ENCODE results near the gene ZSWIM6. TPM values are rescaled to one million over a fixed set of nuclear protein-coding genes. Genes with fewer than 3 reads are reported as not detected.

ZSWIM6 gene
- polyA plus RNA-seq, 1 of the 3 experiments (the other 2 are of a cell fraction): 7.4 TPM

GRCh38 chr5:61289241-61289640 lies 42.8 kb upstream of the ZSWIM6 start:
- no peaks in the 10 kb centered on the region for H3K79me2 ChIP-seq (ENCODE audit: insufficient read depth)
- H4K20me1 ChIP-seq (ENCODE audit: insufficient read depth): no peaks in the 10 kb centered on the region
- no peaks in the 10 kb centered on the region for H3F3A ChIP-seq (replicated peaks; ENCODE audit: insufficient read depth)
- no peaks in the 10 kb centered on the region for H3K9me2 ChIP-seq
- 100% methylated on average over 1 of the region's 2 CpGs for WGBS (ENCODE audit: low lambda C conversion rate)
- no peak overlapping the region for H3K4me2 ChIP-seq
- H3K36me3 ChIP-seq (replicated peaks in 1 of 2; ENCODE audit: control insufficient read depth in 1 of 2, insufficient read depth in 2 of 2, low read length in 1 of 2): no peaks in the 10 kb centered on the region
- no peaks in the 10 kb centered on the region for H3K27me3 ChIP-seq (ENCODE audit: insufficient read depth)
- DNase-seq: no peak
- H3K9me3 ChIP-seq: no peaks in the 10 kb centered on the region
- H3K9ac ChIP-seq: no peak overlapping the region
- H2AFZ ChIP-seq (ENCODE audit: low read depth): no peak overlapping the region
- no peak for TF ChIP-seq NRF1 (IDR thresholded peaks at IDR 0.05; ENCODE audit: low read depth, low read length)
- no peak for TF ChIP-seq RAD21 (IDR thresholded peaks at IDR 0.05; ENCODE audit: low read length)
- peak; percentile 24; the same call in 1 of the 2 replicates for TF ChIP-seq CTCF (IDR thresholded peaks at IDR 0.05)
- no peak for TF ChIP-seq GABPA (IDR thresholded peaks at IDR 0.05; ENCODE audit: low read depth)
- no peak for TF ChIP-seq YY1 (IDR thresholded peaks at IDR 0.05; ENCODE audit: low read depth)
- H3K27ac ChIP-seq (ENCODE audit: low read depth in 2 of 2, low read length in 1 of 2): no peak overlapping the region
- ChIA-PET POLR2A (no interaction called here), CTCF (no interaction called here)
- H3K4me1 ChIP-seq (ENCODE audit: control insufficient read depth in 1 of 2, insufficient read depth in 2 of 2, low read depth in 1 of 2, low read length in 1 of 2): peaks cover 0 to 2% of the 10 kb centered on the region in 2 experiments; a peak in 1 of 4 replicates
- no peak overlapping the region for H3K4me3 ChIP-seq (ENCODE audit: low read depth in 2 of 2, low read length in 1 of 2)

- no peaks in the 10 kb centered on the region for H3K36me3 ChIP-seq (replicated peaks in 1 of 2; ENCODE audit: control insufficient read depth in 1 of 2, insufficient read depth in 2 of 2, low read length in 1 of 2)
- ChIA-PET POLR2A (no interaction called here), CTCF (interaction anchor here (1.2 kb wide), 1 partner anchor 369 kb away, joined by 3 read pairs; no protein-coding TSS in a partner anchor)
- no peaks in the 10 kb centered on the region for H3K9me2 ChIP-seq
- H3K9ac ChIP-seq: no peak overlapping the region
- no peak overlapping the region for H3K4me3 ChIP-seq (ENCODE audit: low read depth in 2 of 2, low read length in 1 of 2)
- peaks cover 0 to 2% of the 10 kb centered on the region in 2 experiments; a peak in 1 of 4 replicates for H3K4me1 ChIP-seq (ENCODE audit: control insufficient read depth in 1 of 2, insufficient read depth in 2 of 2, low read depth in 1 of 2, low read length in 1 of 2)
- no peaks in the 10 kb centered on the region for H4K20me1 ChIP-seq (ENCODE audit: insufficient read depth)
- H3K27ac ChIP-seq (ENCODE audit: low read depth in 2 of 2, low read length in 1 of 2): no peak overlapping the region
- DNase-seq: no peak
- no peaks in the 10 kb centered on the region for H3K9me3 ChIP-seq
- WGBS (ENCODE audit: low lambda C conversion rate): 93% methylated on average over 6 of the region's 7 CpGs
- H3K4me2 ChIP-seq: no peak overlapping the region
- H2AFZ ChIP-seq (ENCODE audit: low read depth): no peak overlapping the region
- TF ChIP-seq CHD2 (IDR thresholded peaks at IDR 0.05; ENCODE audit: low read length, partially characterized antibody) (no peak), EP300 (IDR thresholded peaks at IDR 0.05; ENCODE audit: borderline replicate concordance in 1 of 2, low read depth in 1 of 2, low read length in 1 of 2) (no peak), EZH2phosphoT487 (IDR thresholded peaks at IDR 0.05; ENCODE audit: borderline replicate concordance, low read depth) (no peak), FOSL2 (IDR thresholded peaks at IDR 0.05; ENCODE audit: borderline replicate concordance, low read depth) (no peak)
- no peaks in the 10 kb centered on the region for H3K27me3 ChIP-seq (ENCODE audit: insufficient read depth)
- H3F3A ChIP-seq (replicated peaks; ENCODE audit: insufficient read depth): no peaks in the 10 kb centered on the region
- H3K79me2 ChIP-seq (ENCODE audit: insufficient read depth): no peaks in the 10 kb centered on the region
Measured at GRCh38 chr5:61289669-61290306, 42.3 kb upstream of the ZSWIM6 start.

- H3K79me2 ChIP-seq (ENCODE audit: insufficient read depth): no peaks in the 10 kb centered on the region
- no peaks in the 10 kb centered on the region for H4K20me1 ChIP-seq (ENCODE audit: insufficient read depth)
- H3K9me2 ChIP-seq: no peaks in the 10 kb centered on the region
- no peak for DNase-seq
- H3K9me3 ChIP-seq: no peaks in the 10 kb centered on the region
- H3K27me3 ChIP-seq (ENCODE audit: insufficient read depth): no peaks in the 10 kb centered on the region
- H2AFZ ChIP-seq (ENCODE audit: low read depth): no peak overlapping the region
- ChIA-PET POLR2A (no interaction called here), CTCF (interaction anchor here (1.2 kb wide), 1 partner anchor 368 kb away, joined by 3 read pairs; no protein-coding TSS in a partner anchor)
- 86% methylated on average over 4 of the region's 4 CpGs for WGBS (ENCODE audit: low lambda C conversion rate)
- H3K4me2 ChIP-seq: no peak overlapping the region
- H3K9ac ChIP-seq: no peak overlapping the region
- peaks cover 0 to 2% of the 10 kb centered on the region in 2 experiments; a peak in 1 of 4 replicates for H3K4me1 ChIP-seq (ENCODE audit: control insufficient read depth in 1 of 2, insufficient read depth in 2 of 2, low read depth in 1 of 2, low read length in 1 of 2)
- no peaks in the 10 kb centered on the region for H3F3A ChIP-seq (replicated peaks; ENCODE audit: insufficient read depth)
- no peak overlapping the region for H3K27ac ChIP-seq (ENCODE audit: low read depth in 2 of 2, low read length in 1 of 2)
- H3K36me3 ChIP-seq (replicated peaks in 1 of 2; ENCODE audit: control insufficient read depth in 1 of 2, insufficient read depth in 2 of 2, low read length in 1 of 2): no peaks in the 10 kb centered on the region
- no peak overlapping the region for H3K4me3 ChIP-seq (ENCODE audit: low read depth in 2 of 2, low read length in 1 of 2)
- TF ChIP-seq TCF12 (IDR thresholded peaks at IDR 0.05) (no peak), JUND (IDR thresholded peaks at IDR 0.05) (no peak), RFX5 (IDR thresholded peaks at IDR 0.05; ENCODE audit: low read length) (no peak), FOSL2 (IDR thresholded peaks at IDR 0.05; ENCODE audit: borderline replicate concordance, low read depth) (no peak), EZH2phosphoT487 (IDR thresholded peaks at IDR 0.05; ENCODE audit: borderline replicate concordance, low read depth) (no peak), ZBTB33 (IDR thresholded peaks at IDR 0.05; ENCODE audit: borderline replicate concordance, low read depth) (no peak), MAX (IDR thresholded peaks at IDR 0.05; ENCODE audit: low read depth) (no peak), GATA2 (CRISPR knock-in tag; IDR thresholded peaks at IDR 0.05) (no peak), RAD21 (IDR thresholded peaks at IDR 0.05; ENCODE audit: low read length) (no peak), NFIC (IDR thresholded peaks at IDR 0.05; ENCODE audit: borderline replicate concordance) (no peak), TAF1 (IDR thresholded peaks at IDR 0.05; ENCODE audit: borderline replicate concordance, low read depth, low read length) (no peak), MEF2A (IDR thresholded peaks at IDR 0.05; ENCODE audit: borderline replicate concordance, low read depth) (no peak), SIN3A (IDR thresholded peaks at IDR 0.05; ENCODE audit: borderline replicate concordance, low read depth, low read length) (no peak)
Measured at GRCh38 chr5:61290791-61291210, 41.3 kb upstream of the ZSWIM6 start.

Data from SK-N-SH (cell line).